Measurements from ENCODE around the gene PHLPP1.
A peak's percentile ranks its signal among the peaks of the same experiment; 100 is the strongest.
"Not testable (repeated sequence)": the region's sequence is repeated elsewhere in the genome, so short reads cannot be mapped to it uniquely, and the experiment has no call there.

The PHLPP1 gene

GRCh38 chr18:62899534-62899933, 184.2 kb downstream of the PHLPP1 start:
- no peak for FAIRE-seq

- no peak for FAIRE-seq
Measured at GRCh38 chr18:62900132-62900883, 185.0 kb downstream of the PHLPP1 start.

- FAIRE-seq: no peak
Measured at GRCh38 chr18:62902776-62903175, 187.4 kb downstream of the PHLPP1 start.

- no peak for FAIRE-seq
Measured at GRCh38 chr18:62904396-62905285, 189.3 kb downstream of the PHLPP1 start.

- no peak for FAIRE-seq
Measured at GRCh38 chr18:62912885-62913284, 197.5 kb downstream of the PHLPP1 start.

GRCh38 chr18:62913824-62914223, 198.5 kb downstream of the PHLPP1 start:
- not testable (repeated sequence) for FAIRE-seq

- no peak for FAIRE-seq
Measured at GRCh38 chr18:62914871-62915392, 199.6 kb downstream of the PHLPP1 start.

- FAIRE-seq: no peak
Measured at GRCh38 chr18:62918361-62918760, 203.0 kb downstream of the PHLPP1 start.

- FAIRE-seq: no peak
Measured at GRCh38 chr18:62919109-62919838, 203.9 kb downstream of the PHLPP1 start.

GRCh38 chr18:62925031-62925688, 209.8 kb downstream of the PHLPP1 start:
- FAIRE-seq: no peak

- FAIRE-seq: no peak
Measured at GRCh38 chr18:62928326-62928725, 213.0 kb downstream of the PHLPP1 start.

- no peak for FAIRE-seq
Measured at GRCh38 chr18:62933261-62933887, 218.0 kb downstream of the PHLPP1 start.

- FAIRE-seq: no peak
Measured at GRCh38 chr18:62935994-62936393, 220.7 kb downstream of the PHLPP1 start.

- FAIRE-seq: no peak
Measured at GRCh38 chr18:62937065-62937464, 221.7 kb downstream of the PHLPP1 start.

GRCh38 chr18:62938006-62938405, 222.7 kb downstream of the PHLPP1 start:
- FAIRE-seq: no peak

GRCh38 chr18:62938487-62938886, 223.1 kb downstream of the PHLPP1 start:
- FAIRE-seq: no peak

GRCh38 chr18:62939433-62939832, 224.1 kb downstream of the PHLPP1 start:
- FAIRE-seq: no peak

- no peak for FAIRE-seq
Measured at GRCh38 chr18:62939926-62940325, 224.6 kb downstream of the PHLPP1 start.

- no peak for FAIRE-seq
Measured at GRCh38 chr18:62942578-62942977, 227.2 kb downstream of the PHLPP1 start.

GRCh38 chr18:62944454-62944853, 229.1 kb downstream of the PHLPP1 start:
- FAIRE-seq: no peak

- FAIRE-seq: peak; percentile 64
Measured at GRCh38 chr18:62948788-62949187, 233.4 kb downstream of the PHLPP1 start.

- no peak for FAIRE-seq
Measured at GRCh38 chr18:62950246-62950645, 234.9 kb downstream of the PHLPP1 start.
